K562 (cell line): ENCODE results near the gene RPTOR. TPM values are rescaled to one million over a fixed set of nuclear protein-coding genes. Genes with fewer than 3 reads are reported as not detected.

ENCODE experiments used
- DIDO1 ChIP-seq: fragments of 450-650 bp; IDR thresholded peaks from 2 replicates; pipeline ENCODE4 v1.6.1; 2016; ENCODE audit warnings: low read depth, missing biosample characterization, missing genetic modification characterization
- FOXA3 ChIP-seq, 2 experiments: fragments of 450-650 bp in 1 of 2; sonication (generic) in 1 of 2; formaldehyde crosslinking; IDR thresholded peaks in 1 of 2; conservative IDR thresholded peaks in 1 of 2; 2 replicates each; pipeline versions ENCODE4 v1.4.0 to v1.8.0; 2020 to 2022; ENCODE audit warnings: mild to moderate bottlenecking in 2 of 2, missing genetic modification reagents in 1 of 2
- HDGF ChIP-seq: fragments of 450-650 bp; IDR thresholded peaks from 2 replicates; pipeline ENCODE4 v1.6.1; 2016
- MBD2 ChIP-seq: sonication (generic); IDR thresholded peaks from 2 replicates; pipeline ENCODE4 v1.6.1; 2016; ENCODE audit warnings: low read depth, borderline replicate concordance
- REST ChIP-seq, 2 experiments: fragments of 450-650 bp; formaldehyde crosslinking in 1 of 2; IDR thresholded peaks; 2 replicates each; pipeline versions ENCODE4 v1.4.0 to v1.6.1; 2014 to 2020; ENCODE audit warnings: mild to moderate bottlenecking in 2 of 2, borderline replicate concordance in 1 of 2, low read depth in 1 of 2
- RREB1 ChIP-seq: fragments of 250-450 bp; sonication (Bioruptor Pico); IDR thresholded peaks from 2 replicates; pipeline ENCODE4 v1.4.0; 2020
- ZNF592 ChIP-seq: fragments of 450-650 bp; IDR thresholded peaks from 2 replicates; pipeline ENCODE4 v1.6.1; 2017; ENCODE audit warnings: antibody characterized with exemption, mild to moderate bottlenecking
- polyA plus RNA-seq, 8 experiments: library from polyadenylated mRNA; depleted of rRNA in 4 of 8; stranded (reverse) in 5 of 8; unstranded in 3 of 8; fragments of >200 nt; fragmentation: Nextera tagmentation in 2 of 8; fragmentation: Illumina TruSeq in 1 of 8; extraction: Ambion mirVana in 2 of 8; extraction: Trizol in 1 of 8; gene quantifications; 2 replicates each; pipeline versions ENCODE4 v1.2.1 to v1.2.3, GENCODE V29; 2011 to 2014; ENCODE audit warnings: inconsistent platforms in 1 of 8, missing spikeins in 1 of 8
- total RNA-seq, 7 experiments: library from RNA; depleted of rRNA in 6 of 7; stranded (reverse); fragments of >200 nt in 6 of 7; fragmentation: Illumina TruSeq in 2 of 7; extraction: Trizol in 2 of 7; gene quantifications; 2 replicates each; pipeline versions ENCODE4 v1.2.1 to v1.2.3, GENCODE V29; 2011 to 2021; ENCODE audit warnings: low replicate concordance in 1 of 7

Gene RPTOR
- total and polyA plus RNA-seq, 9 of the 15 experiments (the other 6 are each of a cell fraction or from before 2014, with no cell fraction given) = 0.24 to 54.1 (median 10.2) TPM

GRCh38 chr17:80791758-80792284 lies 247.2 kb downstream of the RPTOR start (continued):
- TF ChIP-seq RREB1 (CRISPR knock-in tag) (no peak), ZNF592 (peak; percentile 95), DIDO1 (0 out of 2 replicates have a peak, but pooled peaks have one; percentile 37), MBD2 (0 out of 2 replicates have a peak, but pooled peaks have one; percentile 43), HDGF (no peak), FOXA3 (CRISPR knock-in tag; conservative IDR thresholded peaks at IDR 0.05 in 1 of 2, IDR thresholded peaks at IDR 0.05 in 1 of 2) (no peak), REST (IDR thresholded peaks at IDR 0.05; ENCODE audit: borderline replicate concordance) (peak; percentile 49), REST (CRISPR knock-in tag; IDR thresholded peaks at IDR 0.05; ENCODE audit: low read depth) (no peak)
